NB4 (cell line): ENCODE results near the gene SHPK.
"Not testable (repeated sequence)": the region's sequence is repeated elsewhere in the genome, so short reads cannot be mapped to it uniquely, and the experiment has no call there.

Experiments
- DNase-seq: peaks from one replicate; pipeline ENCODE4 v3.0.0; 2010; ENCODE audit warnings: low read depth
- H3K4me3 ChIP-seq: one replicate; pipeline ENCODE4 v1.5.1; 2011; ENCODE audit warnings: mild to moderate bottlenecking, low read depth, low read length, moderate library complexity
- CTCF ChIP-seq: IDR thresholded peaks from one replicate; pipeline ENCODE4 v1.5.1; 2012; ENCODE audit warnings: low read depth, low read length
- MYC ChIP-seq: IDR thresholded peaks from 2 replicates; pipeline ENCODE4 v1.6.1; 2011; ENCODE audit warnings: low read depth, low read length
- POLR2A ChIP-seq: IDR thresholded peaks from 2 replicates; pipeline ENCODE4 v1.6.1; 2011; ENCODE audit warnings: mild to moderate bottlenecking; ENCODE audit not compliant: insufficient read length; ENCODE audit errors: extremely low read depth
- TF ChIP-seq, protein P1 (sequence below): IDR thresholded peaks from 2 replicates; pipeline ENCODE4 v1.6.1; 2011; ENCODE audit warnings: low read depth, low read length

SHPK gene

GRCh38 chr17:3583456-3583855, 52.6 kb downstream of the SHPK start:
- DNase-seq = no peak
- no peak overlapping the region for H3K4me3 ChIP-seq
- TF ChIP-seq POLR2A (no peak), MYC (no peak), CTCF (no peak)
- TF ChIP-seq, protein P1, sequence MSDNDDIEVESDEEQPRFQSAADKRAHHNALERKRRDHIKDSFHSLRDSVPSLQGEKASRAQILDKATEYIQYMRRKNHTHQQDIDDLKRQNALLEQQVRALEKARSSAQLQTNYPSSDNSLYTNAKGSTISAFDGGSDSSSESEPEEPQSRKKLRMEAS = no peak

- DNase-seq = no peak
- TF ChIP-seq CTCF (no peak), POLR2A (no peak), MYC (no peak)
- TF ChIP-seq, protein P1 = no peak
- no peak overlapping the region for H3K4me3 ChIP-seq
Measured at GRCh38 chr17:3582915-3583314, 53.1 kb downstream of the SHPK start.

DNA sequence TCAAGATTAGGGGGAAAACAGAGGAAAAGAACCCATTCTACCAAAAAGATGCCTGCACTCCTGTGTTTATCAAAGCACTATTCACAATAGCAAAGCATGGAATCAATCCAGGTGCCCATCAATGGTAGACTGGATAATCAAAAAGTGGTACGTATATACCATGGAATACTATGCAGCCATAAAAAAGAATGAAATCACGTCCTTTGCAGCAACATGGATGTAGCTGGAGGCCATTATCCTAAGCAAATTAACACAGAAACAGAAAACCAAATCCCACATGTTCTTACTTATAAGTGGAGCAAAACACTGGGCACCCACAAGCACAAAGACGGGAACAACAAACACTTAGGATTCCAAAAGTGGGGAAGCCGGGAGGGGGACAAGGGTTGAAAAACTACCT, 57.4 kb downstream of the SHPK start:
- H3K4me3 ChIP-seq, DNase-seq: not testable (repeated sequence)

DNA sequence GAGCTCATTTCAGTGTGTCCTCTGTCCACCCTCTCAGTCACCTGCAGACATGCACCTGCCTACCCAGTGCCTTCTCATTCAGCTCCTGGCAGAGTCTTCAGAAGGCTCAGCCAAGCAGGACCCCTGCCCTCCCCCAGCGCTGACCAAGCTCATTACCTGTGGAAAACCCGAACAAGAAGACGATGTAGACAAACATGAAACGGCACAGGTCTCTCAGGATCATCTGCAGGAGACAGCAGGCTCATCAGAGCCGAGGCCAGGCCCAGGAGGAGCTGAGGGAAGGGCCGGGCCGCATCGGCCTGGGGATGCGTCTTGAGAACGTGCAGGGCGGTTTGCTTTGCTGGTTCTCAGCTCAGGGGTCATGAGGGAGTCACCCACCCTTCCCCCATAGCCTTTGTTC, 59.1 kb downstream of the SHPK start:
- DNase-seq = no peak
- TF ChIP-seq MYC = no peak
- TF ChIP-seq, protein P1 = no peak
- no peak for TF ChIP-seq POLR2A
- no peak for TF ChIP-seq CTCF
- no peak overlapping the region for H3K4me3 ChIP-seq

DNA sequence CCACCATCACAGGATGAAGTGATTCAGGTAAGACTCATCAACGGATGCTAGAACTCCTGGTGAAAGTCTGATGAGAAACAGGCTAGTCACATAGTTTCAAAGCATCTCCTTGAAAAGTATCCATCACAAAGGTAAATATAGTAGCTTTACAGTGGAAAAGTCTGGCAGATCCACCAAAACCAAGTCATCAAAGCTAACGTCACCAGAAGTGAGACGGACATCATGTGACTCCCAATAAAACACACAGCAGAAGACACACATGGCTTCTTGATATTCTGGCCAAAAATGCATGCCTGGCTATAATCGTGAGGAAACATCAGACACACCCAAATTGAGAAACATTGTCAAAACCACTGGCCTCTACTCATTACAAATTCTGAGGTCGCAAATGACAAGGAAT, 60.5 kb downstream of the SHPK start:
- DNase-seq = no peak
- TF ChIP-seq POLR2A = no peak
- TF ChIP-seq CTCF = no peak
- no peak for TF ChIP-seq MYC
- TF ChIP-seq, protein P1 = no peak
- no peak overlapping the region for H3K4me3 ChIP-seq

DNA sequence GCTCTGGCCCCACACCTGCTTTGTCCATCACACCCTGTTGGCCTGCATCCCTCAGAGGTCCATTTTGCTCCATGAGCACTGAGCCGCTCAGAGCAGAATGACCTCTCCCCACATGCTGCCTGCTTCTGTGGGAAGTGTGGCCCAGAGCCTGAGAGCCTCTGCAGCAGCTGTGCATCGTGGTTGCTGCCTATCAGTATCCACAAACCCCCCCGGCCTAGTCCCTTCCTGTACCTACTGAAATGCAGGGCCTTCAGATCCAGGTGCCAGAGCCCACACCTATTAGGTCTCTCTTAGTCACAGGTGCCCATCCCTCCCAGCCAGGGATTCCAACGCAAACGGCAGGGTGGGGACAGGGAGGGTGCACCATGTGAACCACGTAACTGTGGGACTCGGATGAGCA, 61.8 kb downstream of the SHPK start:
- TF ChIP-seq CTCF = no peak
- TF ChIP-seq POLR2A = no peak
- TF ChIP-seq MYC = no peak
- TF ChIP-seq, protein P1 = no peak

More for the DNA sequence above, 61.8 kb downstream of the SHPK start:
- no peak for DNase-seq
- no peak overlapping the region for H3K4me3 ChIP-seq
